Spleen (tissue), 11 donors: ENCODE results near the gene RIMBP2. TPM values are rescaled to one million over a fixed set of nuclear protein-coding genes. Genes with fewer than 3 reads are reported as not detected.

ENCODE experiments used
- DNase-seq: peaks from one replicate; pipeline ENCODE4 v3.0.0-alpha.2; 2020
- H3K27ac ChIP-seq, 8 donors: fragments of 200-600 bp; sonication (generic) in 7 of 8; 1 replicate in 4 of 8; 2 replicates in 4 of 8; pipeline versions ENCODE4 v1.5.0 to v1.8.0; 2016 to 2021; ENCODE audit warnings: inconsistent platforms in 4 of 8, mild to moderate bottlenecking in 4 of 8, moderate library complexity in 1 of 8
- H3K27me3 ChIP-seq, 7 donors: fragments of 200-600 bp; sonication (generic) in 6 of 7; replicated peaks in 1 of 7; 1 replicate in 4 of 7; 2 replicates in 3 of 7; pipeline versions ENCODE4 v1.5.0 to v1.8.0; 2016 to 2021; ENCODE audit warnings: inconsistent platforms in 3 of 7, mild to moderate bottlenecking in 1 of 7
- H3K36me3 ChIP-seq, 6 donors: fragments of 200-600 bp; sonication (generic) in 5 of 6; 1 replicate in 4 of 6; 2 replicates in 2 of 6; pipeline versions ENCODE4 v1.5.0 to v1.8.0; 2016 to 2021; ENCODE audit warnings: inconsistent platforms in 2 of 6
- H3K4me1 ChIP-seq, 6 donors: fragments of 200-600 bp; sonication (generic) in 5 of 6; 1 replicate in 3 of 6; 2 replicates in 3 of 6; pipeline versions ENCODE4 v1.5.0 to v1.8.0; 2016 to 2021; ENCODE audit warnings: inconsistent platforms in 3 of 6
- H3K4me3 ChIP-seq, 8 donors: fragments of 200-600 bp; sonication (generic) in 7 of 8; 1 replicate in 4 of 8; 2 replicates in 4 of 8; pipeline versions ENCODE4 v1.5.0 to v1.8.0; 2016 to 2021; ENCODE audit warnings: inconsistent platforms in 4 of 8, mild to moderate bottlenecking in 4 of 8, moderate library complexity in 2 of 8
- H3K9me3 ChIP-seq, 8 donors: fragments of 200-600 bp; sonication (generic) in 7 of 8; 1 replicate in 4 of 8; 2 replicates in 4 of 8; pipeline versions ENCODE4 v1.5.0 to v1.8.0; 2016 to 2021; ENCODE audit warnings: inconsistent platforms in 4 of 8
- CTCF ChIP-seq, 11 experiments: fragments of 200-600 bp in 7 of 11; fragments of 450-650 bp in 4 of 11; sonication (generic) in 4 of 11; IDR thresholded peaks in 8 of 11; conservative IDR thresholded peaks in 3 of 11; 1 replicate in 7 of 11; 2 replicates in 4 of 11; pipeline versions ENCODE4 v1.4.0 to v1.8.0; 2016 to 2021; ENCODE audit warnings: antibody characterized with exemption in 11 of 11, inconsistent platforms in 4 of 11, mild to moderate bottlenecking in 1 of 11
- POLR2A ChIP-seq, 3 donors: fragments of 450-650 bp; IDR thresholded peaks; one replicate each; pipeline ENCODE4 v1.5.1; 2017; ENCODE audit warnings: antibody characterized with exemption in 3 of 3, mild to moderate bottlenecking in 1 of 3
- POLR2AphosphoS5 ChIP-seq, 3 donors: sonication (generic); formaldehyde crosslinking; IDR thresholded peaks; one replicate each; pipeline ENCODE4 v1.5.1; 2017; ENCODE audit warnings: antibody characterized with exemption in 3 of 3
- WGBS, 5 donors: extraction: QIAGEN DNeasy Blood & Tissue Kit in 3 of 5; methylation state at CpG; one replicate each; pipeline versions ENCODE4 v1.1.5 to v1.1.7; 2013 to 2018; 5-methylcytosine and 5-hydroxymethylcytosine counted together
- intact Hi-C: fragments of 100-400 bp; cut with DNase I; formaldehyde crosslinking; loops from one replicate; pipeline ENCODE4 v1.15.0; 2023; ENCODE audit warnings: low total_unique reads
- polyA plus RNA-seq, 3 donors: library from polyadenylated mRNA; stranded (reverse); fragments of 200-250 nt; gene quantifications; one replicate each; pipeline ENCODE4 v1.2.1, GENCODE V29; 2013
- total RNA-seq, 7 donors: library from RNA; depleted of rRNA in 3 of 7; stranded (reverse); fragments of >200 nt in 3 of 7; fragmentation: NEBNext Ultra II Directional in 4 of 7; extraction: Animal tissue kit (Norgen Biotek cat#: 25700) in 4 of 7; gene quantifications; one replicate each; pipeline versions ENCODE4 v1.1.0 to v1.2.1, GENCODE V29; 2016 to 2021
- donor health status: healthy with polysubstance abuse.
- donor health status: DM: no; HTN: no; CAD: no; lungs with moderate emphysema.
- donor health status: DM: no; HTN: no; CAD: no.
- donor health status: Bipolar disorder and iron deficiency.
- donor health status: healthy.
- donor health status: DM: no; HTN: no; CAD: no.
- donor health status: DM: yes; HTN: yes; CAD: no.

RIMBP2 gene
- total and polyA plus RNA-seq, 10 donors, result 0.05 to 5.2 (median 0.95) TPM

- Histone ChIP-seq H3K27ac (no peak overlapping the region), H3K4me1 (no peaks in the 10 kb centered on the region), H3K4me3 (no peak overlapping the region), H3K27me3 (peaks cover 0 to 21% (median 0%) of the 10 kb centered on the region in 7 donors), H3K36me3 (no peaks in the 10 kb centered on the region), H3K9me3 (no peaks in the 10 kb centered on the region)
- TF ChIP-seq POLR2A (IDR thresholded peaks at IDR 0.05), result no peak
- TF ChIP-seq CTCF (IDR thresholded peaks at IDR 0.05 in 8 of 11, conservative IDR thresholded peaks at IDR 0.05 in 3 of 11), result no peak
- TF ChIP-seq POLR2AphosphoS5 (IDR thresholded peaks at IDR 0.05), result no peak
- intact Hi-C loops, result no loop called here
- WGBS, 5 donors, result 83 to 95% (median 89%) methylated on average over 8 of the region's 8 CpGs
- no peak for DNase-seq
Measured at GRCh38 chr12:130707571-130707891, 8.6 kb downstream of the RIMBP2 start.

GRCh38 chr12:130706885-130707570 is 9.1 kb downstream of the RIMBP2 start:
- TF ChIP-seq POLR2AphosphoS5 (IDR thresholded peaks at IDR 0.05) (no peak), CTCF (IDR thresholded peaks at IDR 0.05 in 8 of 11, conservative IDR thresholded peaks at IDR 0.05 in 3 of 11) (no peak), POLR2A (IDR thresholded peaks at IDR 0.05) (no peak)
- DNase-seq, result no peak
- WGBS, 5 donors, result 70 to 86% (median 81%) methylated on average over 15 of the region's 15 CpGs
- H3K9me3 ChIP-seq, result no peaks in the 10 kb centered on the region
- no peaks in the 10 kb centered on the region for H3K36me3 ChIP-seq
- no peaks in the 10 kb centered on the region for H3K4me1 ChIP-seq
- intact Hi-C loops, result no loop called here
- H3K27ac ChIP-seq, result no peak overlapping the region
- no peak overlapping the region for H3K4me3 ChIP-seq
- peaks cover 0 to 18% (median 0%) of the 10 kb centered on the region in 7 donors for H3K27me3 ChIP-seq

- Histone ChIP-seq H3K27ac (no peak overlapping the region), H3K4me1 (no peaks in the 10 kb centered on the region), H3K9me3 (no peaks in the 10 kb centered on the region), H3K36me3 (no peaks in the 10 kb centered on the region), H3K27me3 (peaks cover 0 to 13% (median 0%) of the 10 kb centered on the region in 7 donors), H3K4me3 (no peak overlapping the region)
- TF ChIP-seq POLR2A (IDR thresholded peaks at IDR 0.05), result no peak
- no peak for TF ChIP-seq CTCF (IDR thresholded peaks at IDR 0.05 in 8 of 11, conservative IDR thresholded peaks at IDR 0.05 in 3 of 11)
- no peak for TF ChIP-seq POLR2AphosphoS5 (IDR thresholded peaks at IDR 0.05)
- intact Hi-C loops, result no loop called here
- DNase-seq, result no peak
- 86 to 95% (median 93%) methylated on average over 10 to 16 of the region's 16 CpGs for WGBS, 5 donors
Measured at GRCh38 chr12:130706311-130706710, 9.8 kb downstream of the RIMBP2 start.

DNA sequence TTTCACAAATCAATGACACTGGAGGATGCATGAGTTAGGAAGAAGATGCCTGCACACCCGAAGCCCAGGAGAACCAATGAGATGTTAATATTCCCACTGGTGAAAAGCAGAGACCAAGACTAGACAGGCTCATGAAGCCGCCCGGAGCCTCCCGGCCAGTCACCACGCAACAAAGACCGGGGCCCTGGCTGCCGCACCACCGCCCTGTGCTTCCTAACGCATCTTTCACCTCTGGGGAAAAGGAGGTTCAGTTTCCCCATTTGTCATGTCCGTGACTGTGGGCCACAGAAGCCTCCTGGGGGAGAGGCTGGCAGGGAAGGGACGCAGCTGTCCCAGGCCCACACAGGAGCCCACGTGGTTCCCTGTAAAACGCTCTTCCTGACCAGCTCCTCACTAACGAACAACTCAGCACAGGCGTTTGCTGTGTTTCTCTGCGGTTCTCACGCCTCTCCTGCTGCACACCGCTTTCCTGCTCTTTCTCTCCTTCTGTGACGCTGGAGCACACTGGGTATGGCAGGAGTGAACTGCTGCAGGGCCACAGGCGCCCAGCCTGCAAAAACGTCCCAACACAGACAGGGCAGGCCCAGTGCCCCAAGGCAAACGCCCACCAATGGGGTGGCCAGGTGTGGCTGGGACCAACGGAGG is 10.8 kb downstream of the RIMBP2 start:
- 61 to 73% (median 67%) methylated on average over 20 to 23 of the region's 23 CpGs for WGBS, 5 donors
- intact Hi-C loops, result no loop called here
- DNase-seq, result no peak
- H3K36me3 ChIP-seq, result no peaks in the 10 kb centered on the region
- no peaks in the 10 kb centered on the region for H3K4me1 ChIP-seq
- no peaks in the 10 kb centered on the region for H3K9me3 ChIP-seq
- H3K4me3 ChIP-seq, result no peak overlapping the region
- peaks cover 0 to 13% (median 0%) of the 10 kb centered on the region in 7 donors for H3K27me3 ChIP-seq
- TF ChIP-seq POLR2A (IDR thresholded peaks at IDR 0.05), result no peak
- TF ChIP-seq POLR2AphosphoS5 (IDR thresholded peaks at IDR 0.05), result no peak
- TF ChIP-seq CTCF (IDR thresholded peaks at IDR 0.05 in 8 of 11, conservative IDR thresholded peaks at IDR 0.05 in 3 of 11), result no peak
- H3K27ac ChIP-seq, result no peak overlapping the region
